PC-3 (cell line): Measurements from ENCODE around the gene NNAT. TPM values are rescaled to one million over a fixed set of nuclear protein-coding genes. Genes with fewer than 3 reads are reported as not detected.

Source experiments
- ATAC-seq: fragments of 200-7000 bp; cut with Tn5 transposase; 2 replicates; pipeline ENCODE4 v1.9.1; 2020; ENCODE audit warnings: mild to moderate bottlenecking, moderate library complexity
- BruUV-seq: library from RNA; stranded (reverse); fragments of 400-500 nt; replicated peaks from 2 replicates; lab custom pipeline; 2021; lab: Mats Ljungman, UMichigan
- CTCF ChIA-PET: fragments of 300-600 bp; sonication (Branson Sonifier 250); formaldehyde crosslinking; loops from one replicate; lab custom pipeline; 2022; ENCODE audit warnings: antibody characterized with exemption; lab: Charles Lee
- POLR2A ChIA-PET: fragments of 300-600 bp; sonication (Branson Sonifier 250); formaldehyde crosslinking; loops from one replicate; lab custom pipeline; 2022; ENCODE audit warnings: antibody characterized with exemption; ENCODE audit not compliant: unreplicated experiment; lab: Charles Lee
- DNase-seq: peaks from one replicate; pipeline ENCODE4 v3.0.0-alpha.2; 2015
- H2AFZ ChIP-seq: fragments of 300-600 bp; sonication (generic); 2 replicates; pipeline ENCODE4 v1.6.0; 2016; ENCODE audit warnings: antibody characterized with exemption, low read length
- H3F3A ChIP-seq: fragments of 300-600 bp; sonication (generic); one replicate; pipeline ENCODE4 v1.6.0; 2017; ENCODE audit warnings: antibody characterized with exemption, low read length, control low read depth, mild to moderate bottlenecking; ENCODE audit not compliant: unreplicated experiment
- H3K27ac ChIP-seq: fragments of 300-600 bp; sonication (generic); 2 replicates; pipeline ENCODE4 v1.5.1; 2016; ENCODE audit warnings: mild to moderate bottlenecking, low read length
- H3K27me3 ChIP-seq: fragments of 300-600 bp; sonication (generic); 2 replicates; pipeline ENCODE4 v1.6.1; 2016; ENCODE audit warnings: low read length, mixed read lengths
- H3K36me3 ChIP-seq: fragments of 300-600 bp; sonication (generic); 2 replicates; pipeline ENCODE4 v1.6.1; 2016; ENCODE audit warnings: low read depth, mixed run types, low read length, mixed read lengths
- H3K4me1 ChIP-seq: fragments of 300-600 bp; sonication (generic); 2 replicates; pipeline ENCODE4 v1.5.1; 2016; ENCODE audit warnings: low read length; ENCODE audit not compliant: insufficient read depth
- H3K4me2 ChIP-seq: fragments of 300-600 bp; sonication (generic); 2 replicates; pipeline ENCODE4 v1.6.0; 2016; ENCODE audit warnings: low read length
- H3K4me3 ChIP-seq: fragments of 300-600 bp; sonication (generic); 2 replicates; pipeline ENCODE4 v1.5.1; 2016; ENCODE audit warnings: mild to moderate bottlenecking, low read length, mixed read lengths
- H3K79me2 ChIP-seq: fragments of 300-600 bp; sonication (generic); 2 replicates; pipeline ENCODE4 v1.6.1; 2017; ENCODE audit warnings: low read length, mixed read lengths
- H3K9ac ChIP-seq: fragments of 300-600 bp; sonication (generic); 2 replicates; pipeline ENCODE4 v1.6.0; 2016; ENCODE audit warnings: mild to moderate bottlenecking, low read length
- H3K9me2 ChIP-seq: fragments of 300-600 bp; sonication (generic); replicated peaks from 2 replicates; pipeline ENCODE4 v1.6.1; 2016; ENCODE audit warnings: mixed run types, low read length, mixed read lengths
- H3K9me3 ChIP-seq: fragments of 300-600 bp; sonication (generic); 2 replicates; pipeline ENCODE4 v1.6.1; 2016; ENCODE audit warnings: low read length, mixed read lengths
- H4K20me1 ChIP-seq: fragments of 300-600 bp; sonication (generic); 2 replicates; pipeline ENCODE4 v1.6.1; 2016; ENCODE audit warnings: low read length, mixed read lengths
- CTCF ChIP-seq: fragments of 300-600 bp; sonication (generic); conservative IDR thresholded peaks from 2 replicates; pipeline ENCODE4 v1.5.1; 2017; ENCODE audit warnings: antibody characterized with exemption, low read depth, mild to moderate bottlenecking, low read length
- EZH2 ChIP-seq: fragments of 300-600 bp; sonication (generic); IDR thresholded peaks from one replicate; pipeline ENCODE4 v1.6.1; 2017; ENCODE audit warnings: antibody characterized with exemption, mild to moderate bottlenecking, low read length; ENCODE audit not compliant: unreplicated experiment
- EZH2phosphoT487 ChIP-seq: fragments of 300-600 bp; sonication (generic); IDR thresholded peaks from 2 replicates; pipeline ENCODE4 v1.6.1; 2018; ENCODE audit warnings: mild to moderate bottlenecking, antibody characterized with exemption, low read length, borderline replicate concordance
- intact Hi-C: fragments of 100-400 bp; cut with micrococcal nuclease; formaldehyde crosslinking; loops from 2 replicates; pipeline ENCODE4 v1.9.0; 2023
- total RNA-seq: library from RNA; depleted of rRNA; stranded (reverse); fragments of >200 nt; gene quantifications from 2 replicates; pipeline ENCODE4 v1.2.3, GENCODE V29; 2014

The NNAT gene
- total RNA-seq, 1 experiment from 2014 or later, result not detected

- no peaks in the 10 kb centered on the region for H3K27me3 ChIP-seq
- H3K27ac ChIP-seq, result no peak overlapping the region
- H3K79me2 ChIP-seq, result peaks cover 37% of the 10 kb centered on the region
- DNase-seq (no peak), ATAC-seq (no peak)
- no peaks in the 10 kb centered on the region for H3K9me3 ChIP-seq
- no peaks in the 10 kb centered on the region for H3K36me3 ChIP-seq
- no peak for TF ChIP-seq EZH2
- no peak for TF ChIP-seq CTCF
- no peak for TF ChIP-seq EZH2phosphoT487
- H3K9me2 ChIP-seq, result no peaks in the 10 kb centered on the region
- H3F3A ChIP-seq, result no peaks in the 10 kb centered on the region
- no peak overlapping the region for H3K4me2 ChIP-seq
- no peak overlapping the region for H3K9ac ChIP-seq
- peaks cover 18% of the 10 kb centered on the region for H3K4me1 ChIP-seq
- no peak overlapping the region for H3K4me3 ChIP-seq
- H2AFZ ChIP-seq, result no peak overlapping the region
- ChIA-PET POLR2A (interaction anchor here (0.6 kb wide), 1 partner anchor 254 kb away, joined by 4 read pairs; no protein-coding TSS in a partner anchor), CTCF (no interaction called here)
- peaks cover 15% of the 10 kb centered on the region for H4K20me1 ChIP-seq
- BruUV-seq, result no TSS peak
- intact Hi-C loops, result loop anchor here (5.0 kb wide), 1 partner anchor 123 kb away; no protein-coding TSS in a partner anchor
These were observed 9.0 kb downstream of the NNAT start for GRCh38 chr20:37529968-37530600.

DNA sequence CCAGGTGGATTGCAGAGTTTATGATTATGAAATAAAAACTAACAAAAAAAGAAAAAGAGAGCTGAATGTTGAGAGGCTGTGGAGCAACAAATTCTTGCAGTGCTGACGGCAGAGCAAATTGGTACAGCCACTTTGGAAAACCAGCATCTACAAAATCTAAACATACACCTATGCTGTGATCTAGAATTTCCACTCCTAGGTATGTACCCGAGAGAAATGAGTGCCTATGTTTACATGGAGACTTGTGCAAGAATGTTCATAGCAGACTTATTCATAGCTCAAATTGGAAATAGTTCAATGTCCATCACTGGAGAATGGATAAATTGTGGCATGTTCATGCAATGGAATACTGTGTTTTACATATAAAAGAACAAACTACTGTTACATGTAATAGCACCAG lies 9.6 kb downstream of the NNAT start:
- peaks cover 30% of the 10 kb centered on the region for H3K79me2 ChIP-seq
- no peak overlapping the region for H2AFZ ChIP-seq
- H3K36me3 ChIP-seq, result no peaks in the 10 kb centered on the region
- BruUV-seq, result no TSS peak
- no peaks in the 10 kb centered on the region for H3F3A ChIP-seq
- no peak for ATAC-seq
- H3K9me2 ChIP-seq, result no peaks in the 10 kb centered on the region
- ChIA-PET CTCF (interaction anchor here (1.0 kb wide), 1 partner anchor 260 kb away, joined by 3 read pairs; no protein-coding TSS in a partner anchor), POLR2A (interaction anchor here (0.6 kb wide), 1 partner anchor 255 kb away, joined by 4 read pairs; no protein-coding TSS in a partner anchor)
- H3K4me3 ChIP-seq, result no peak overlapping the region
- peaks cover 15% of the 10 kb centered on the region for H3K4me1 ChIP-seq
- H4K20me1 ChIP-seq, result peaks cover 9% of the 10 kb centered on the region
- H3K9me3 ChIP-seq, result no peaks in the 10 kb centered on the region
- DNase-seq, result no peak
- H3K27me3 ChIP-seq, result no peaks in the 10 kb centered on the region
- intact Hi-C loops, result no loop called here
- H3K9ac ChIP-seq, result no peak overlapping the region
- H3K4me2 ChIP-seq, result no peak overlapping the region
- no peak overlapping the region for H3K27ac ChIP-seq
- TF ChIP-seq EZH2phosphoT487 (no peak), EZH2 (no peak), CTCF (no peak)

DNA sequence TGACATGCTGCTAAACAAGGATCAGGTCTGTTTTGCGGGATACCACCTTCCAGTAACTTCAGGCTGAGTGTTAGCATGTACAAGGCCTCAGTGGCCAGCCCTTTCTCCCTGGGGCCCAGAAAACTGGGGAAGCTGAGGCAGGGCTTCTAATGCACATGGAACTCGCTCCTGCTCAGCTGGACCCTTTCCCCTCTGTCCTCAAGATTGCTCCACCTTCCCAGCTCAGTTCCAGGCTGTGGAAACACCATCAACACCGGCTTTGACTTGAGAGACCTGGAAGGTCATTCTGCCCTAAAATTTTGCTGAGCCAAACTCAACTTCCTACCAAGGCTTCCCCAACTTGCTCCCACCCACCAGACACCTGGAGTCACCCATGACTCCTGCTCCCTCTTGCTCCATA lies 10.8 kb downstream of the NNAT start:
- intact Hi-C loops, result no loop called here
- Histone ChIP-seq H3K4me3 (no peak overlapping the region), H4K20me1 (0 out of 2 replicates have a peak, but pooled peaks cover under 1% of the 10 kb centered on the region), H3K27me3 (no peaks in the 10 kb centered on the region), H3F3A (no peaks in the 10 kb centered on the region), H3K9me3 (no peaks in the 10 kb centered on the region), H3K27ac (no peak overlapping the region), H3K79me2 (peaks cover 19% of the 10 kb centered on the region), H3K4me1 (peaks cover 17% of the 10 kb centered on the region), H3K36me3 (no peaks in the 10 kb centered on the region), H3K4me2 (no peak overlapping the region), H3K9me2 (no peaks in the 10 kb centered on the region), H3K9ac (no peak overlapping the region), H2AFZ (no peak overlapping the region)
- no TSS peak for BruUV-seq
- CTCF ChIA-PET, result no interaction called here
- POLR2A ChIA-PET, result interaction anchor here (0.6 kb wide), 1 partner anchor 264 kb away, joined by 5 read pairs; no protein-coding TSS in a partner anchor
- DNase-seq, result no peak
- no peak for ATAC-seq
- TF ChIP-seq EZH2, result no peak
- TF ChIP-seq EZH2phosphoT487, result no peak
- no peak for TF ChIP-seq CTCF
